ENCODE data around the gene TRAF5.

GRCh38 chr1:211356723-211357407 is 30.2 kb downstream of the TRAF5 start:
- TF ChIP-seq CTCF (conservative IDR thresholded peaks at IDR 0.05; ENCODE audit: low read length) (no peak), EZH2phosphoT487 (IDR thresholded peaks at IDR 0.05; ENCODE audit: borderline replicate concordance) (no peak)
